Body of pancreas (tissue), 4 donors: ENCODE results near the gene CDX2. TPM values are rescaled to one million over a fixed set of nuclear protein-coding genes. Genes with fewer than 3 reads are reported as not detected.
"Not testable (repeated sequence)": the region's sequence is repeated elsewhere in the genome, so short reads cannot be mapped to it uniquely, and the experiment has no call there.

ENCODE experiments used
- ATAC-seq: fragments of 150-250 bp; one replicate; pipeline ENCODE4 v1.9.1; 2016
- DNase-seq, 4 donors: peaks; one replicate each; pipeline ENCODE4 v3.0.0-alpha.2; 2019
- H3K27ac ChIP-seq, 4 donors: fragments of 200-600 bp; sonication (generic); 1 replicate in 3 of 4; 2 replicates in 1 of 4; pipeline versions ENCODE4 v1.5.1 to v1.6.1; 2016 to 2019; ENCODE audit warnings: mild to moderate bottlenecking in 1 of 4, mixed read lengths in 1 of 4, moderate library complexity in 1 of 4
- H3K27me3 ChIP-seq, 2 donors: fragments of 200-600 bp; sonication (generic); one replicate each; pipeline ENCODE4 v1.6.0; 2016; ENCODE audit warnings: mild to moderate bottlenecking in 1 of 2
- H3K36me3 ChIP-seq, 2 donors: fragments of 200-600 bp; sonication (generic); replicated peaks in 1 of 2; 2 replicates each; pipeline ENCODE4 v1.5.1; 2016; ENCODE audit warnings: low read depth in 2 of 2; ENCODE audit not compliant: insufficient read depth in 1 of 2
- H3K4me1 ChIP-seq: fragments of 200-600 bp; sonication (generic); one replicate; pipeline ENCODE4 v1.6.0; 2016
- H3K4me3 ChIP-seq, 2 donors: fragments of 200-600 bp; sonication (generic); 1 replicate in 1 of 2; 2 replicates in 1 of 2; pipeline ENCODE4 v1.5.1; 2016 to 2019
- H3K9me3 ChIP-seq, 3 donors: fragments of 200-600 bp; sonication (generic); 1 replicate in 2 of 3; 2 replicates in 1 of 3; pipeline ENCODE4 v1.5.1; 2016
- POLR2A ChIP-seq, 3 donors: fragments of 450-650 bp; IDR thresholded peaks; one replicate each; pipeline ENCODE4 v1.6.1; 2016; ENCODE audit warnings: antibody characterized with exemption in 3 of 3, mild to moderate bottlenecking in 2 of 3
- WGBS, 2 donors: methylation state at CpG; one replicate each; pipeline ENCODE4 v1.1.5; 2017; 5-methylcytosine and 5-hydroxymethylcytosine counted together
- intact Hi-C: fragments of 100-400 bp; cut with DNase I; formaldehyde crosslinking; loops from one replicate; pipeline ENCODE4 v1.15.1; 2023
- total RNA-seq, 2 donors: library from RNA; depleted of rRNA; stranded (reverse); fragments of >200 nt; gene quantifications; one replicate each; pipeline ENCODE4 v1.1.0, GENCODE V29; 2016
- TF ChIP-seq, protein P1 (sequence below), 7 experiments: fragments of 450-650 bp in 4 of 7; fragments of 200-600 bp in 3 of 7; sonication (generic) in 3 of 7; IDR thresholded peaks; one replicate each; pipeline ENCODE4 v1.5.1; 2016 to 2019; ENCODE audit warnings: antibody characterized with exemption in 7 of 7

Gene CDX2
- total RNA-seq, 2 donors from 2014 or later, result 1.3 to 1.6 TPM

DNA sequence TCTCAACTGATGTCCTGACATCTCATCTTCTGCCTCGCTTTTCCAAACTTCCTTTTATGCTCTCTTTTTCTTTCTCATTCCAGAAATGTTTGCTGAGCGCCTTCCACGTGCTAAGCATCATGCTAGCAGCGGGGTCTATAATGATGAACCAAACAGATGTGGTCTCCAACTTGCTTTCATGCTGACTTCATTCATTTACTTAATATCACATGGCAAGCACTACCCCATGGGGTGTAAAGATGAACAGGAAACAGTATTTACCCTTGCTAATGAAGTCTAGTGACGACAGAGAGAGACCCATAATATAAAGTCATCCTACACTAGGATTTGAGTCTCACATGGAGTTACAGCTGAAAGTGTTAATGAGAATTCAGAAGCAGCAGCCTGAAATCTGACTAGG is 40.9 kb upstream of the CDX2 start:
- Histone ChIP-seq H3K36me3 (no peaks in the 10 kb centered on the region), H3K4me1 (no peaks in the 10 kb centered on the region), H3K9me3 (no peaks in the 10 kb centered on the region), H3K27me3 (no peaks in the 10 kb centered on the region), H3K27ac (no peak overlapping the region), H3K4me3 (no peak overlapping the region)
- DNase-seq (no peak), ATAC-seq (no peak)
- TF ChIP-seq, protein P1, sequence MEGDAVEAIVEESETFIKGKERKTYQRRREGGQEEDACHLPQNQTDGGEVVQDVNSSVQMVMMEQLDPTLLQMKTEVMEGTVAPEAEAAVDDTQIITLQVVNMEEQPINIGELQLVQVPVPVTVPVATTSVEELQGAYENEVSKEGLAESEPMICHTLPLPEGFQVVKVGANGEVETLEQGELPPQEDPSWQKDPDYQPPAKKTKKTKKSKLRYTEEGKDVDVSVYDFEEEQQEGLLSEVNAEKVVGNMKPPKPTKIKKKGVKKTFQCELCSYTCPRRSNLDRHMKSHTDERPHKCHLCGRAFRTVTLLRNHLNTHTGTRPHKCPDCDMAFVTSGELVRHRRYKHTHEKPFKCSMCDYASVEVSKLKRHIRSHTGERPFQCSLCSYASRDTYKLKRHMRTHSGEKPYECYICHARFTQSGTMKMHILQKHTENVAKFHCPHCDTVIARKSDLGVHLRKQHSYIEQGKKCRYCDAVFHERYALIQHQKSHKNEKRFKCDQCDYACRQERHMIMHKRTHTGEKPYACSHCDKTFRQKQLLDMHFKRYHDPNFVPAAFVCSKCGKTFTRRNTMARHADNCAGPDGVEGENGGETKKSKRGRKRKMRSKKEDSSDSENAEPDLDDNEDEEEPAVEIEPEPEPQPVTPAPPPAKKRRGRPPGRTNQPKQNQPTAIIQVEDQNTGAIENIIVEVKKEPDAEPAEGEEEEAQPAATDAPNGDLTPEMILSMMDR (IDR thresholded peaks at IDR 0.05), result no peak
- no peak for TF ChIP-seq POLR2A (IDR thresholded peaks at IDR 0.05)
- intact Hi-C loops, result no loop called here
- 66 to 73% methylated on average over 5 of the region's 5 CpGs for WGBS, 2 donors

DNA sequence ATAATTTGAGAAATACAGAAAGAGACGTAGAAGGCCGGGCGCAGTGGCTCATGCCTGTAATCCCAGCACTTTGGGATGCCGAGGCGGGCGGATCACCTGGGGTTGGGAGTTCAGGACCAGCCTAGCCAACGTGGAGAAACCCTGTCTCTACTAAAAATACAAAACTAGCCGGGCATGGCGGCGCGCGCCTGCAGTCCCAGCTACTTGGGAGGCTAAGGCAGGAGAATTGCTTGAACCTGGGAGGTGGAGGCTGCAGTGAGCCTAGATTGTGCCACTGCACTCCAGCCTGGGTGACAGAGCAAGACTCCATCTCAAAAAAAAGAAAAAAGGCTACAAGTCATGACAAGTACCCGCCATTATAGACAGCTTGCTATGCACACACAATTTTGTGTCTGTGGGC is 35.9 kb upstream of the CDX2 start:
- H3K36me3 ChIP-seq, H3K4me1 ChIP-seq, H3K9me3 ChIP-seq, intact Hi-C loops, H3K27me3 ChIP-seq, H3K27ac ChIP-seq, ATAC-seq, H3K4me3 ChIP-seq, DNase-seq: not testable (repeated sequence)
- 87 to 92% methylated on average over 13 of the region's 13 CpGs for WGBS, 2 donors

DNA sequence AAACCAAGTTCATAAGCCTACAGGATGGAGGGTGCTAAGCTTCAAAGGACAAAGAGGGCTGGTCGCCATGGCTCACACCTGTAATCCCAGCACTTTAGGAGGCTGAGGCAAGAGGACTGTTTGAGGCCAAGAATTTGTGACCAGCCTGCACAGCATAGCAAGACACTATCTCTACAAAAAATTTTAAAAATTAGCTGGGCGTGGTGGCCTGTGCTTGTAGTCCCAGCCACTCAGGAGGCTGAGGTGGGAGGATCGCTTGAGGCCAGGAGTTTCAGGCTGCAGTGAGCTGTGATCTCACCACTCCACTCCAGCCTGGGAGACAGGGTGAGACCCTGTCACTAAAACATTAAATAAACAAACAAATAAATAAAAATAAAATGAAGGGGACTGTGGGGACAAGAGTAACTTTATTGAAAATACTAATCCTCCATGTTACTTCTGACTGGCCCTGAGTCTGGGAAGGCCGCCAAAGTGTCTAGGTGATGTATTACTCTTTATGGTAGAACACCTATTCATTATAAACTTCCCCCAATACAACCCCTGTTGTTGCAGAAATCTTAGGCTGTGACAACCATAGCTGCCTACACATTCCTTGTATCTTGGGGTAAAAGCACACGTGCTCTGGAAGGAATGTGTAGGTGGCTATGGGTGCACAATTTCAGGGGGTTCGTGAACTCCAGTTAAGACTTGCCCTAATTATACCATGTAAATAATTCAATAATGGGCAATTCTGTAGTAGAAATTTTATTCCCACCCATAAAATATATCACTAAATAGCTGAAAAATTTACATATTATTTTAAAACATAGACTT is 34.0 kb upstream of the CDX2 start:
- H3K4me3 ChIP-seq, result no peak overlapping the region
- 78 to 81% methylated on average over 6 of the region's 6 CpGs for WGBS, 2 donors
- TF ChIP-seq, protein P1 (IDR thresholded peaks at IDR 0.05), result no peak
- TF ChIP-seq POLR2A (IDR thresholded peaks at IDR 0.05), result no peak
- ATAC-seq (no peak), DNase-seq (peak in 1 of 4 donors; percentile 38)
- peaks cover 3% of the 10 kb centered on the region for H3K4me1 ChIP-seq
- no peaks in the 10 kb centered on the region for H3K27me3 ChIP-seq
- H3K36me3 ChIP-seq, result no peaks in the 10 kb centered on the region
- intact Hi-C loops, result no loop called here
- no peak overlapping the region for H3K27ac ChIP-seq
- H3K9me3 ChIP-seq, result no peaks in the 10 kb centered on the region

DNA sequence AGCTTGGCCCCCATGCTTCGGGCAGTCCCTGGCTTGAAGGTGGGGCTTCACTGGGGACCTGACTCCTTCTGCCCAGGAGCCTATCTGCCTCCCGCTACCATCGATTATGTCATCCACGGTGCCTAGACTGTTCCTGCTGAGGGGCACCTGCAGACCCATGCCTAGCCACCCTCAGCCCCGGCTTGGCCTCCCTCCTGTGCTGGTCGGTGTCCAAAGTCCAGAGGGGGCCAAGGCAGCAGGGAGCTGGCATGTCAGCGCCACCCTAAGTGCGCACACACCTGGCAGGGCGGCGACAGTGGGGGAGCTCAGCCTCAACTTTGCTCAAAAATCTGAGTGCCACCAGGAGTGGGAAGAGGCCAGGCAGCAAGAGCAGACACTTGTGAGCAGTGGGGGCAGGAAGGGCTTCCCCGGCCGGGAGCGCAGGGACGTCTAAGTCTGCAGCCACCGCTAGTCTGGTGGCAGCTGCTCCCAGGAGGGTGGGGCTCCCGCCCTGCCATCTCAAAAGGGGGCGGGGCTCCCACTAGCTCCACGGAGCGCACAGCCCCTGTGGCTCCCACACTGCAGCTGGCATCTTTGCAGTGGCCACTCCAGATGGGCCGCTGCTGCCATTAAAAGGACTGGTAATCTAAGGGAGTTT is 32.8 kb upstream of the CDX2 start:
- ATAC-seq (no peak), DNase-seq (no peak)
- WGBS, 2 donors, result 83 to 92% methylated on average over 4 to 18 of the region's 20 CpGs
- H3K4me1 ChIP-seq, result peaks cover 7% of the 10 kb centered on the region
- TF ChIP-seq POLR2A (IDR thresholded peaks at IDR 0.05), result no peak
- TF ChIP-seq, protein P1 (IDR thresholded peaks at IDR 0.05), result no peak
- H3K27ac ChIP-seq, result no peak overlapping the region
- intact Hi-C loops, result no loop called here
- no peaks in the 10 kb centered on the region for H3K27me3 ChIP-seq
- H3K4me3 ChIP-seq, result no peak overlapping the region
- H3K9me3 ChIP-seq, result no peaks in the 10 kb centered on the region
- H3K36me3 ChIP-seq, result no peaks in the 10 kb centered on the region

DNA sequence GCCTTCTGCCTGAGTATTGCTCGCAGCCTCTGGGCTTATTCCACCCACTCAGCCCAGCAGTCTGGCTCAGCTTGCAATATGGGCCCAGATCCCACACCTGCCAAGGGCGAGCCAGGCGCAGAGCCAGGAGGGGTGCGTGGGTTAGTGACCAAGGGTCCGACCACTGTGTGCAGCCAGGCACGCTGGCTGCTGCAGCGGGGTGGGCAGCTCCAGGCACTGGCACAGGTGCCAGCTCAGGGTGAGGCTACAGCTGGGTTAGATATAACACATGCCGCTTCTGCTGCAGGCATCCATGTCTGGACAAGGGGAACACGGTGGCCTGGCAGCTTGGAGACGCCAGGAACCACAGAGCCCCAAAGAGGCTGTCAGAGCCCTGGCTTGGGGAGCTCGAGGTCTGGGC is 31.9 kb upstream of the CDX2 start:
- H3K36me3 ChIP-seq, result no peaks in the 10 kb centered on the region
- DNase-seq (no peak), ATAC-seq (no peak)
- no peak overlapping the region for H3K27ac ChIP-seq
- 89 to 93% methylated on average over 6 to 11 of the region's 11 CpGs for WGBS, 2 donors
- H3K4me3 ChIP-seq, result no peak overlapping the region
- H3K27me3 ChIP-seq, result no peaks in the 10 kb centered on the region
- TF ChIP-seq, protein P1 (IDR thresholded peaks at IDR 0.05), result no peak
- no peak for TF ChIP-seq POLR2A (IDR thresholded peaks at IDR 0.05)
- peaks cover 7% of the 10 kb centered on the region for H3K4me1 ChIP-seq
- intact Hi-C loops, result no loop called here
- H3K9me3 ChIP-seq, result no peaks in the 10 kb centered on the region
